BJ (cell line): ENCODE data around the gene CCDC146. TPM values are rescaled to one million over a fixed set of nuclear protein-coding genes. Genes with fewer than 3 reads are reported as not detected.
"Not testable (repeated sequence)": the region's sequence is repeated elsewhere in the genome, so short reads cannot be mapped to it uniquely, and the experiment has no call there.

ENCODE experiments used
- CTCF ChIA-PET: fragments of 350-600 bp; formaldehyde crosslinking; extraction: SDS; loops from one replicate; lab custom pipeline; 2021; ENCODE audit warnings: antibody characterized with exemption, inconsistent platforms; lab: Yijun Ruan, JAX
- POLR2A ChIA-PET: fragments of 300-600 bp; sonication (Branson Sonifier 250); formaldehyde crosslinking; extraction: SDS; loops from one replicate; lab custom pipeline; 2021; ENCODE audit warnings: antibody characterized with exemption; lab: Charles Lee
- DNase-seq: peaks from one replicate; pipeline ENCODE4 v3.0.0-alpha.2; 2011; ENCODE audit warnings: low read depth
- H3K27me3 ChIP-seq: 2 replicates; pipeline ENCODE4 v1.6.0; 2011; ENCODE audit warnings: low read length; ENCODE audit not compliant: control insufficient read depth, insufficient read depth
- H3K36me3 ChIP-seq: 2 replicates; pipeline ENCODE4 v1.5.1; 2011; ENCODE audit warnings: low read length; ENCODE audit not compliant: control insufficient read depth, insufficient read depth
- H3K4me3 ChIP-seq: 2 replicates; pipeline ENCODE4 v1.5.1; 2011; ENCODE audit warnings: low read depth, mild to moderate bottlenecking, control low read depth, low read length
- polyA minus RNA-seq: library from RNA; depleted of rRNA, polyadenylated mRNA; stranded (reverse); fragments of >200 nt; gene quantifications from 2 replicates; pipeline ENCODE4 v1.2.3, GENCODE V29; 2011; rRNA and poly(A)+ RNA removed
- polyA plus RNA-seq: library from polyadenylated mRNA; depleted of rRNA; stranded (reverse); fragments of >200 nt; gene quantifications from 2 replicates; pipeline ENCODE4 v1.2.3, GENCODE V29; 2011; rRNA removed

Gene CCDC146
- polyA plus RNA-seq, result 1.3 and 1.6 TPM in 2 replicates
- 0.14 and 1.2 TPM in 2 replicates for polyA minus RNA-seq

- peak; percentile 87 for DNase-seq
- ChIA-PET POLR2A (interaction anchor here (0.6 to 1.2 kb wide), 3 partner anchors 9 to 210 kb away, joined by 3 to 8 read pairs (median 4); no protein-coding TSS in a partner anchor), CTCF (interaction anchor here (1.0 to 1.2 kb wide), 2 partner anchors 125 to 210 kb away, joined by 5 to 8 read pairs; no protein-coding TSS in a partner anchor)
- peak within 1 kb of the TSS; percentile 73 for H3K4me3 ChIP-seq
- H3K27me3 ChIP-seq, H3K36me3 ChIP-seq: not testable (repeated sequence)
Measured at GRCh38 chr7:77121860-77122681, at the start of gene CCDC146. CCDC146 (plus strand) TSS chr7:77122615; CDS start chr7:77167669, 45,054 bp downstream.

GRCh38 chr7:77074786-77075396 lies 47.5 kb upstream of the CCDC146 start:
- H3K27me3 ChIP-seq, H3K4me3 ChIP-seq, CTCF ChIA-PET, POLR2A ChIA-PET, DNase-seq, H3K36me3 ChIP-seq: not testable (repeated sequence)

- DNase-seq, H3K4me3 ChIP-seq, POLR2A ChIA-PET, CTCF ChIA-PET, H3K27me3 ChIP-seq, H3K36me3 ChIP-seq: not testable (repeated sequence)
Measured at GRCh38 chr7:77077060-77077459, 45.4 kb upstream of the CCDC146 start.

- H3K4me3 ChIP-seq, POLR2A ChIA-PET, CTCF ChIA-PET, DNase-seq, H3K36me3 ChIP-seq, H3K27me3 ChIP-seq: not testable (repeated sequence)
Measured at GRCh38 chr7:77079112-77079511, 43.3 kb upstream of the CCDC146 start.

- CTCF ChIA-PET, DNase-seq, POLR2A ChIA-PET: not testable (repeated sequence)
Measured at GRCh38 chr7:77079624-77080023, 42.8 kb upstream of the CCDC146 start.

GRCh38 chr7:77080236-77080635 lies 42.2 kb upstream of the CCDC146 start:
- H3K4me3 ChIP-seq, POLR2A ChIA-PET, CTCF ChIA-PET, H3K27me3 ChIP-seq, H3K36me3 ChIP-seq, DNase-seq: not testable (repeated sequence)

More at GRCh38 chr7:77079624-77080023, 42.8 kb upstream of the CCDC146 start:
- H3K27me3 ChIP-seq, H3K4me3 ChIP-seq, H3K36me3 ChIP-seq: not testable (repeated sequence)

GRCh38 chr7:77082192-77082591 lies 40.2 kb upstream of the CCDC146 start:
- H3K4me3 ChIP-seq, CTCF ChIA-PET, DNase-seq, H3K27me3 ChIP-seq, H3K36me3 ChIP-seq, POLR2A ChIA-PET: not testable (repeated sequence)

GRCh38 chr7:77092301-77092700 lies 30.1 kb upstream of the CCDC146 start:
- H3K36me3 ChIP-seq, POLR2A ChIA-PET, DNase-seq, H3K27me3 ChIP-seq, H3K4me3 ChIP-seq, CTCF ChIA-PET: not testable (repeated sequence)

- H3K36me3 ChIP-seq, H3K4me3 ChIP-seq, CTCF ChIA-PET, POLR2A ChIA-PET, H3K27me3 ChIP-seq, DNase-seq: not testable (repeated sequence)
Measured at GRCh38 chr7:77100501-77100900, 21.9 kb upstream of the CCDC146 start.

GRCh38 chr7:77101187-77101586 lies 21.2 kb upstream of the CCDC146 start:
- DNase-seq, POLR2A ChIA-PET, CTCF ChIA-PET: not testable (repeated sequence)

GRCh38 chr7:77102671-77103070 lies 19.7 kb upstream of the CCDC146 start:
- DNase-seq, H3K36me3 ChIP-seq: not testable (repeated sequence)

More at GRCh38 chr7:77101187-77101586, 21.2 kb upstream of the CCDC146 start:
- H3K27me3 ChIP-seq, H3K36me3 ChIP-seq, H3K4me3 ChIP-seq: not testable (repeated sequence)

GRCh38 chr7:77105904-77106303 lies 16.5 kb upstream of the CCDC146 start:
- DNase-seq, CTCF ChIA-PET, H3K27me3 ChIP-seq, POLR2A ChIA-PET, H3K36me3 ChIP-seq, H3K4me3 ChIP-seq: not testable (repeated sequence)

More at GRCh38 chr7:77102671-77103070, 19.7 kb upstream of the CCDC146 start:
- POLR2A ChIA-PET, H3K4me3 ChIP-seq, H3K27me3 ChIP-seq, CTCF ChIA-PET: not testable (repeated sequence)

GRCh38 chr7:77107659-77108058 lies 14.8 kb upstream of the CCDC146 start:
- H3K4me3 ChIP-seq, H3K27me3 ChIP-seq, H3K36me3 ChIP-seq, CTCF ChIA-PET, DNase-seq, POLR2A ChIA-PET: not testable (repeated sequence)
